Amniotic epithelial cell (primary cell): ENCODE data around the gene RUNX1.

Experiments
- DNase-seq: peaks from one replicate; pipeline ENCODE4 v3.0.0-alpha.2; 2010; ENCODE audit warnings: low read depth

Gene RUNX1

GRCh38 chr21:35048706-35049617, at the start of gene RUNX1:
Gene RUNX1, minus strand, starts transcription at chr21:35049302.
- peak; percentile 96 for DNase-seq

DNA sequence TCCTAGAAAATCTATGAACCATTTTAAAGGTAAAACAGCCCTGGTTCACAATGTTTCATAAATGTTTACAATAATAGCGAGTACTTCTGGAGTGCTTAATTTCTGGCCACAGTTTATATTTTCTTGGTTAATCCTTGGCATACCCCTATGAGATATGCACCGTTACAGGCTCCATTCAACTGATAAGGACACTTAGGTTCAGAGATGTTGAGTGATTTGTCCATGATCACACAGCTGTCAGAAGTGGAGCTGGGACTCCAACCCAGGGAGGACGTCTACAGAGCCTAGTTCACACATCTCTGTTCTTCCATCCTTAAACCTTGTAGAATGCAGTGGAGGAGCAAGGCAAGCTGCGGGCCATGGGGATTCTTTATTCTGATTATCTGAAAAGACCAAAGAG, 48.4 kb upstream of the RUNX1 start:
- DNase-seq = no peak

DNA sequence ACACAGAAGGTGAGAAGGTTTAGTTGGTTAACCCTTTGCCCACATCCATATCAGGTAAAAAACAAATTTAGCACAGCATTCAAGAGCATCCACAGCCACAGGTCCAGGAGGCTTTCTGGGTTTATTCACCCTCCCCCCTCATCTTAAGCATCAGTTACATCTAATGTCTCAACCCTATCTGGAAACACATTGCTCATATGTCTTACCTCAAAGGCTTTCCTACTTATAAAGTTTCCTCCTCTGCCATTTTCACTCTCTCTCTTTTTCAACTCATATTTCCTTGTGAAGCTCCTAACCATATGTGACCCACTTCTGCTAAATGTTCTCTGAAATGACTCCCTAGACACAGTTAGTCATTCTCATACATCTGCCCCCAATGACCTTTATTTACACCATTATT, 47.9 kb upstream of the RUNX1 start:
- DNase-seq = no peak

GRCh38 chr21:35095859-35096291, 46.8 kb upstream of the RUNX1 start:
- peak; percentile 82 for DNase-seq

DNA sequence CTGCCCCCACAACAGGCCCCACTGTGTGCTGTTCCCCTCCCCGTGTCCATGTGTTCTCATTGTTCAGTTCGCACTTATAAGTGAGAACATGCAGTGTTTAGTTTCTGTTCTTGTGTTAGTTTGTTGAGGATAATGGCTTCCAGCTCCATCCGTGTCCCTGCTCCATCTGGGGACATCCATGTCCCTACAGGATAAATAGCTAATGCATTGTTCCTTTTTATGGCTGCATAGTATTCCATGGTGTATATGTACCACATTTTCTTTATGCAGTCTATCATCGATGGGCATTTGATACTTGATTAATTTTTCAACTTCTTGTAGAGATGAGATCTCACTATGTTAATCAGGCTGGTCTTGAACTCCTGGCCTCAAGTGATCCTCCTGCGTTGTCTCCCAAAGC, 44.4 kb upstream of the RUNX1 start:
- DNase-seq = no peak

- no peak for DNase-seq
These were observed 42.4 kb upstream of the RUNX1 start for GRCh38 chr21:35091496-35091895.

GRCh38 chr21:35090403-35090802, 41.3 kb upstream of the RUNX1 start:
- no peak for DNase-seq

GRCh38 chr21:35088319-35088771, 39.2 kb upstream of the RUNX1 start:
- peak; percentile 47 for DNase-seq

GRCh38 chr21:35086357-35086756, 37.3 kb upstream of the RUNX1 start:
- DNase-seq = peak; percentile 29

DNA sequence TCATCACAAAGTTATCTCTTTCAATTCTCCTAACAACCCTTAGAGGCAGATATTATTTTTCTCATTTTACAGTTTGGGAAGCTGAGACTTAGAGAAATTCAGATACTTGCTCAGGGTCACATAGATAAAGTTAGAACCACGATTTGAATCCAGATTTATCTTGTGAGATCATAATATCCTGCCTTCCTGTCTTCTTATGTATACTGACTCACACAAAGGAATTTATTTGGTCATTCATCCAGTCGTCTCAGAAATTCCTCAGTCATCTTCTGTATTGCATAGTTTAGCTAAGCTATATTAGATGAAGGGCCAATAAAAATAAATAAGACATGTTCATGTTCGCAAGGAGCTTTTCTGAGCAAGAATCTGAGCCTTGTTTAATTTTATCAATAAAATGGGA, 35.8 kb upstream of the RUNX1 start:
- peak; percentile 90 for DNase-seq

- no peak for DNase-seq
These were observed 34.1 kb upstream of the RUNX1 start for GRCh38 chr21:35083246-35083645.

- no peak for DNase-seq
These were observed 32.8 kb upstream of the RUNX1 start for GRCh38 chr21:35081861-35082260.

DNA sequence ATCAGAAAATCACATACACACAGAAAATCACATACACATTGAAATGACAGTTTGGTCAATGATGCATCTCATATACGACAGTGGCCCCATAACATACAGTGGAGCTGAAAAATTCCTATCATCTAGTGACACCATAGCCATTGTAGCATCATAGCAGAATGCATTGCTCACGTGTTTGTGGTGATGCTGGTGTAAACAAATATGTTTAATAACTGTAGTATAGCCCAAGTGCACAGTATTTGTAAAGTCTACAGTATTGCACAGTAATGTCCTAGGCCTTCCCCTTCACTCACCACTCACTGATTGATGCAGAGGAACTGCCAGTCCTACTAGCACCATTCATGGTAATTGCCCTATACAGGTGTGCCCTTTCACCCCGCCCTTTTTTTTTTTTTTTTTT, 30.1 kb upstream of the RUNX1 start:
- DNase-seq = no peak

DNA sequence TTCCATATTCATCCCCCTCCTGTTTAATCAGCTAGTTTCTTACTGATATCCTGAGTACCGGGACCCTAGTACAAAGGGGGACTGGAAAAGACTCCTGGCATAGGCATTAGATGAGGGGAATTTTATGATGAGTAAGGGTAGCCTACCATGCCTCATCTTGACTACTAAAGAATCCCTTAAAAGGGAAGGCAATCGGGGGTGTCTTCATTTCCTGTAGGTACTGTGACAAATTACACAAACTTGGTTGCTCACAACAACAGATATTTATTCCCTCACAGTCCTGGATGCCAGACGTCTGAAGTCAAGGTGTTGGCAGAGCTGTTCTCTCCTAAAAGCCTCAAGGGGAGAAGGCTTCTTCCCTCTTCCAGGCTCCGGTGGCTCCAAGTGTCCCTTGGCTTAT, 28.9 kb upstream of the RUNX1 start:
- DNase-seq = no peak

DNA sequence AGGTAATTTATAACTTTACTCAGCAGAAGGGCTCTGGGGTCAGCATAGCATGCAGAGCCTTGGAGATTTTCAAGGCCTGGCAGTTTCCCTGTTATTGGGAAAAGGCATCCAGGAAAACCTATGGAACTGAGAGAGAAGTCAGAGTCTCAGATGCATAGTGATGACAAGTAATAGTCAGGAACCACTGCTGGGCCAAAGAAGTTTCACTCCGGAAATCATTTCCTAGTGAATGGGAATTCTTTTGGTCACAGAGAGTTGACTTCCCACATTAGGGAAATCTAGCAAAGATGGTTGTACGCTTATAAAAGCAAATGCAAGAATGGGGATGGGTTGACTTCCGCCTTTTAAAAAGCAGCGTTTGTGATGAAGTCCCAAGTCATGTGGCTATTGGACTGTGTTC, 28.4 kb upstream of the RUNX1 start:
- no peak for DNase-seq

DNA sequence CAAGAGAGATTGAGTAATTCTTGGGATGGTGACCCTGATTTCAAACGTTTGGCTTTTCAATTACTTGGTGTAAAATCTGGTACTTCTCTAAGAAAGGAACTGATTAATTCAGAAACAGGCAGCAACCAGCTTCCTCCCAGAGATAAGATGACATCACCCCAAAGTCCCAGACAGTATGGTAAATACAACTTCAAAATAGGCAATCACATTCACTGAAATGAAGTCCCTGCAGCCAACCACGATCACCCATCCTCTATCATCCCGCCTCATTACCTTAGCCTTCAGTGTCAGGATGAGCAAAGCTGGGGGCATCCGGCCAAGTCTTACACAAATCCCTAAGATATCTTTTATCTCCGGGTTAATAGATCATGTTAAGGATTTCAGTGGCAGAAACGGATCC, 26.4 kb upstream of the RUNX1 start:
- peak; percentile 98 for DNase-seq

- no peak for DNase-seq
These were observed 23.9 kb upstream of the RUNX1 start for GRCh38 chr21:35072960-35073359.

DNA sequence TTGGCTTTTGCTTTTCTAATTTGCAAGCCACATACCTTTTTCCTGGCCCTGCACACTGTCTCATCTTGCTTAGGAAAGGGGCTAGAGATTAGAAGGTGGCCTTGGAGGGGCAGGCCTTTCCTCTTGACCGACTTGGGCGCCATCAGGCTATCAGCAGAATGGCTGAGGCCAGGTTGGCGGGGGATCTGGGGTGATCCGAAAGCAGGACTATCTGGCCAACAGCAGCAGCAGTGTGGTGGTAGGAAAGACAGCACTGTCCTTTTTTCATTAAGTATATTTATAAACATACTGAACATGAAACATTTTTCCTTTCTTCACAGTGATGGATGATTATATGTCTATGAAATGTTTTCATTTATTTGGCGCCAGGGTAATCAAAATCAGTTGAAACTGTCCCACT, 23.5 kb upstream of the RUNX1 start:
- DNase-seq = no peak

DNA sequence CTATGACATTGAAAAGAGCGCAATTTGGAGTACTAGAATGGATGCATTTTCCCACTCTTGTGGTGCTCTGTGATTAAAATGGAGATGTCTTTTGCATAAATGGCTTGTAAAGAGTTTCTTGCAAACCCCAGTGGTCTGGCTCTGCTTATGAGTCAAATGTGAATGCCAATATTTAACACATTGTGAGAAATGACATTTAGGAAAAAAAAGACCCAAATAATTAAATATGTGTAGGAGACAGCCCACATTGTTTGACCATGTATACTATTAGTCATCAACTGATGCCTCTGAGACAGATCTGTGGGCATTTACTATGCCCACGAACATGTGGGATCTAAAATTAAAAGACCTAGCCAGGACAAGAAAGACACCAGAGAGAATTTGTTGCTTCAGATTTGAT, 22.2 kb upstream of the RUNX1 start:
- DNase-seq = no peak

DNA sequence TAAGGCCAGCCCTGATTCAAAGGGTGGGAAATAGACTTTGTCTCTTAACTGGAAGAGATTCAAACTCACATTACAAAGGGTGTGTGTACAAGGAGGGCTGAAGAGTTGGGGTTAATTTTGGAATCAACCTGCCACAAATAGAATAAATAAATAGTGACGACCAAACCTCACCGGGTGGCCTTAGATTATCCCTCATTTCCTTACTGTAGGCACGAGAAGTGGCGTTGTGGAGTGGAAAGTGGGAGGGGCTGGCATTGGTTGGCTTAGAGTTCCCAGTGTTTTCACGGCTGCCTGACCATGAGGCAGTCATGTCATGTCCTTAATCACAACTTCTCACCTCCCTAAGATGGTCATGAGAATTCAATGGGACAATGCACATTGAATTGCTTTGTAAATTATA, 21.3 kb upstream of the RUNX1 start:
- DNase-seq = no peak

DNA sequence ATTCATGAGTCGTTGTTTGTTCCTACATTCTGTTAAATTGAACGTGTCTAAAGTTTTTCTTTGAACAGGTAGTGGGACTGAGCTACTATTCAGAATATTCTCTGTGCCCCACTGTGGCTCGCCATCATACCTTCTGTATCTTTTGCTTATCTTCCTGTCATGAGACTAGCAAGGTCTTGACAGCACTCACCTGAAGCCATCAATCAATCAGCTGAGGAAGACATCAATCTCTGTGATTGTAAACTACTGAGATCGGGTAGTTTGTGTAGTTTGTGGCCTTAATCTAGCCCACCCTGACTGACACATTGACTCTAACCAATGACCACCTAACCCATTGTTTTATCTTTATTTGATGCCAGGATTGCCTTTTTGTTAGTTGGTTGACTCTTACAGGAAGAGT, 17.7 kb upstream of the RUNX1 start:
- DNase-seq = no peak

DNA sequence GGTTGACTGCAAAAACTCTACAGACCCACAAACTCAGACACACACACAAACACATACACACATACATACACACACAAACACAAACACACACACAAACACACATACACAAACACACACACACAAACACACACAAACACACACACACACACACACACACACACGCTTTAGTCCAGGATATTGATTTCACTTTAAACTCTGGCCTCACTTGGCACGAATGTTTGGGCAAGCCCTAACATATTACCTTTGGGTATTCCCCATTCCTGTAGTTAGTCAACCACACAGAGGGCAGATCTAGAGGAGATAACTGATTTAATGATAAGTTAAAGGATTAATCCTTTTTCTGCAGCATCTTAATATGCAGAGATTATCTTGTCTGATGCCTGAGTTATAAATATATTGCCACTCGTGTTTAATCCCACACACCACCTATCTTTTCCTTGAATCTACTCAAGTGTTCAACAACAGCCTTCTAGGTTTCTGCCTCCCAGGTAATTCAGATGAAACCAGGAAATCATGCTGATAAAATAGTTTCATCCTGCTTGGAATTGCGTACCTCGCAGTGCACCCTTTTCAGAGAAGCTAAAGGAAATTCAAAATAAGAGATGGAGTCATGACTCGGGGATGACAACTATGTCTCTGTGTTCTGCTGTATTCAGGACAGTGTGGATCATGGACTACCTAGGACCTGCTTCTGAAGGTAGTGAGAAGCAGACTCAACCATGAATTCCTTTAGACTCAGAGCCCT, 14.5 kb upstream of the RUNX1 start:
- DNase-seq = no peak

GRCh38 chr21:35062016-35062415, 12.9 kb upstream of the RUNX1 start:
- DNase-seq = no peak
